Right lobe of liver (tissue), 6 donors: ENCODE results near the gene CCNL1. TPM values are rescaled to one million over a fixed set of nuclear protein-coding genes. Genes with fewer than 3 reads are reported as not detected.

Experiments
- ATAC-seq, 4 donors: fragments of 200-7000 bp; cut with Tn5 transposase; one replicate each; pipeline ENCODE4 v1.9.1; 2020; ENCODE audit warnings: mild to moderate bottlenecking in 4 of 4, moderate library complexity in 4 of 4
- DNase-seq, 3 donors: peaks; one replicate each; pipeline ENCODE4 v3.0.0-alpha.2; 2020
- H3K27ac ChIP-seq, 3 donors: fragments of 200-600 bp; one replicate each; pipeline ENCODE4 v1.8.0; 2022
- H3K27me3 ChIP-seq, 2 donors: fragments of 200-600 bp; one replicate each; pipeline ENCODE4 v1.8.0; 2022
- H3K36me3 ChIP-seq, 4 donors: fragments of 200-600 bp; sonication (generic) in 1 of 4; one replicate each; pipeline versions ENCODE4 v1.5.1 to v1.8.0; 2017 to 2022; ENCODE audit warnings: control low read depth in 1 of 4
- H3K4me1 ChIP-seq, 4 donors: fragments of 200-600 bp; sonication (generic) in 1 of 4; one replicate each; pipeline versions ENCODE4 v1.5.1 to v1.8.0; 2017 to 2022; ENCODE audit warnings: control low read depth in 1 of 4
- H3K4me3 ChIP-seq, 3 donors: fragments of 200-600 bp; one replicate each; pipeline ENCODE4 v1.8.0; 2022
- H3K9me3 ChIP-seq, 4 donors: fragments of 200-600 bp; sonication (generic) in 1 of 4; one replicate each; pipeline versions ENCODE4 v1.5.1 to v1.8.0; 2017 to 2022; ENCODE audit warnings: control low read depth in 1 of 4
- POLR2A ChIP-seq: fragments of 450-650 bp; IDR thresholded peaks from one replicate; pipeline ENCODE4 v1.6.1; 2017; ENCODE audit warnings: antibody characterized with exemption, mild to moderate bottlenecking
- WGBS: methylation state at CpG from one replicate; pipeline ENCODE4 v1.1.6; 2018; ENCODE audit warnings: low coverage, low lambda C conversion rate; ENCODE audit not compliant: insufficient coverage; ENCODE audit errors: missing lambda C conversion rate; 5-methylcytosine and 5-hydroxymethylcytosine counted together
- intact Hi-C, 2 donors: fragments of 100-400 bp; cut with DNase I; formaldehyde crosslinking; loops; one replicate each; pipeline versions ENCODE4 v1.11.2 to v1.14.1; 2022
- total RNA-seq, 6 experiments: library from RNA; depleted of rRNA in 2 of 6; stranded (reverse); fragments of >200 nt in 2 of 6; fragmentation: NEBNext Ultra II Directional in 3 of 6; extraction: Animal tissue kit (Norgen Biotek cat#: 25700) in 3 of 6; gene quantifications; one replicate each; pipeline versions ENCODE4 v1.1.0 to v1.2.4, GENCODE V29; 2016 to 2023
- TF ChIP-seq, protein P1 (sequence below), 4 donors: fragments of 200-600 bp in 3 of 4; fragments of 450-650 bp in 1 of 4; IDR thresholded peaks; one replicate each; pipeline versions ENCODE4 v1.5.1 to v1.8.0; 2016 to 2022; ENCODE audit warnings: antibody characterized with exemption in 4 of 4, mild to moderate bottlenecking in 2 of 4
- donor health status: DM: no; HTN: yes; CAD: no.
- donor health status: DM: no; HTN: no; CAD: no.
- donor health status: DM: no; HTN: no; CAD: no.
- donor health status: DM: no; HTN: yes; CAD: no.
- donor health status: DM: no; HTN: yes; CAD: no.

CCNL1 gene
- total RNA-seq, 6 experiments from 2014 or later, result 34.0 to 153 (median 78.5) TPM

DNA sequence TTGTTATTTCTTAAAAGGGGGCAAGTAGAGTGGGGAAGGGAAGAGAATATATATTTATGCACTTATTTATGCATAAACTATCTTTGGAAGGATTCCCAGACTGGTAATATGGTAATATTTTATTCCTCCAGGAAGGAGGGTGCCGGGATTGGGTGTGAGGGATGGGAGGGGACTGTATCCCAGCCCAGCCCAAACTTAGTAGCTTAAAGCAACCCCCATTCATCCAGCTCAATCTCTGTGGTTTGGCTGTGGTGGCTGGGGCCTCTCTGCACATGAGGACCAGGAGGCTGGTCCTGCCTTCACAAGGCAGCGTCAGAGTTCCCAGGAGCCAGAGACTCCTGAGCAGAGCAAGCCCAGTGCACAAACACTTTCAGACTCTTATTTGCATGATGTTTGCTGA is 48.4 kb downstream of the CCNL1 start:
- peaks cover 0 to 11% (median 0%) of the 10 kb centered on the region in 4 donors for H3K4me1 ChIP-seq
- TF ChIP-seq POLR2A, result no peak
- TF ChIP-seq, protein P1, sequence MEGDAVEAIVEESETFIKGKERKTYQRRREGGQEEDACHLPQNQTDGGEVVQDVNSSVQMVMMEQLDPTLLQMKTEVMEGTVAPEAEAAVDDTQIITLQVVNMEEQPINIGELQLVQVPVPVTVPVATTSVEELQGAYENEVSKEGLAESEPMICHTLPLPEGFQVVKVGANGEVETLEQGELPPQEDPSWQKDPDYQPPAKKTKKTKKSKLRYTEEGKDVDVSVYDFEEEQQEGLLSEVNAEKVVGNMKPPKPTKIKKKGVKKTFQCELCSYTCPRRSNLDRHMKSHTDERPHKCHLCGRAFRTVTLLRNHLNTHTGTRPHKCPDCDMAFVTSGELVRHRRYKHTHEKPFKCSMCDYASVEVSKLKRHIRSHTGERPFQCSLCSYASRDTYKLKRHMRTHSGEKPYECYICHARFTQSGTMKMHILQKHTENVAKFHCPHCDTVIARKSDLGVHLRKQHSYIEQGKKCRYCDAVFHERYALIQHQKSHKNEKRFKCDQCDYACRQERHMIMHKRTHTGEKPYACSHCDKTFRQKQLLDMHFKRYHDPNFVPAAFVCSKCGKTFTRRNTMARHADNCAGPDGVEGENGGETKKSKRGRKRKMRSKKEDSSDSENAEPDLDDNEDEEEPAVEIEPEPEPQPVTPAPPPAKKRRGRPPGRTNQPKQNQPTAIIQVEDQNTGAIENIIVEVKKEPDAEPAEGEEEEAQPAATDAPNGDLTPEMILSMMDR (IDR thresholded peaks at IDR 0.05), result no peak
- no peak for DNase-seq
- no peaks in the 10 kb centered on the region for H3K36me3 ChIP-seq
- H3K9me3 ChIP-seq, result no peaks in the 10 kb centered on the region
- intact Hi-C loops, result no loop called here
- WGBS, result 50% methylated on average over 1 of the region's 2 CpGs
- no peak overlapping the region for H3K4me3 ChIP-seq
- H3K27me3 ChIP-seq, result no peaks in the 10 kb centered on the region
- no peak overlapping the region for H3K27ac ChIP-seq
- no peak for ATAC-seq

DNA sequence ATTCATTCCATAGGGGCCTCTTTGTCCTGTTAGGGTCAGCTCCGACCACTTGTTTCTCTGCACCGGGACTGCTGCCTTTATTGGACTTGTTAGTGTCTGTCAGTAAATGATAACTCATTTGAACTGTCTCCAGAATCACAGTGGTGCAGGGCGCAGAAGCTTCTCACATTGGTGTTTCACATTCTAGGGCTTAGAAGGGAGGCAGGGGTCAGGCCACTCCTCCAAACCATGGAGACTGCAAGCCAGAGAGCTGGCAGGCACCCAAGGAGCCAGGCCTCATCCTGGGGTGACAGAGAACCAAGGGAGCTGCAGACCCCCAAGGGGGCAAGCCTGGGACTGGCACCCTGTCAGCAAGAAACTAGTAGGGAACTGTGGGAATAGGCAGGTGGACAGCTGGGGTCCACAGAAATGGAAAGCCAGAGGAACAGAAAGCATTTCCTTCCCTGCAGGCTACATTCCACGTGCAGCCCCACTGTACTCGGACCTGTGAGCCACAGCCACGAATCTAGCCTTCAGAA is 49.1 kb downstream of the CCNL1 start:
- 62% methylated on average over 5 of the region's 6 CpGs for WGBS
- no peaks in the 10 kb centered on the region for H3K36me3 ChIP-seq
- intact Hi-C loops, result no loop called here
- H3K4me1 ChIP-seq, result peaks cover 0 to 11% (median 0%) of the 10 kb centered on the region in 4 donors
- H3K27me3 ChIP-seq, result no peaks in the 10 kb centered on the region
- ATAC-seq (peak in 1 of 4 donors; percentile 4), DNase-seq (no peak)
- no peak overlapping the region for H3K4me3 ChIP-seq
- no peaks in the 10 kb centered on the region for H3K9me3 ChIP-seq
- H3K27ac ChIP-seq, result no peak overlapping the region
- TF ChIP-seq, protein P1 (IDR thresholded peaks at IDR 0.05), result no peak
- no peak for TF ChIP-seq POLR2A

DNA sequence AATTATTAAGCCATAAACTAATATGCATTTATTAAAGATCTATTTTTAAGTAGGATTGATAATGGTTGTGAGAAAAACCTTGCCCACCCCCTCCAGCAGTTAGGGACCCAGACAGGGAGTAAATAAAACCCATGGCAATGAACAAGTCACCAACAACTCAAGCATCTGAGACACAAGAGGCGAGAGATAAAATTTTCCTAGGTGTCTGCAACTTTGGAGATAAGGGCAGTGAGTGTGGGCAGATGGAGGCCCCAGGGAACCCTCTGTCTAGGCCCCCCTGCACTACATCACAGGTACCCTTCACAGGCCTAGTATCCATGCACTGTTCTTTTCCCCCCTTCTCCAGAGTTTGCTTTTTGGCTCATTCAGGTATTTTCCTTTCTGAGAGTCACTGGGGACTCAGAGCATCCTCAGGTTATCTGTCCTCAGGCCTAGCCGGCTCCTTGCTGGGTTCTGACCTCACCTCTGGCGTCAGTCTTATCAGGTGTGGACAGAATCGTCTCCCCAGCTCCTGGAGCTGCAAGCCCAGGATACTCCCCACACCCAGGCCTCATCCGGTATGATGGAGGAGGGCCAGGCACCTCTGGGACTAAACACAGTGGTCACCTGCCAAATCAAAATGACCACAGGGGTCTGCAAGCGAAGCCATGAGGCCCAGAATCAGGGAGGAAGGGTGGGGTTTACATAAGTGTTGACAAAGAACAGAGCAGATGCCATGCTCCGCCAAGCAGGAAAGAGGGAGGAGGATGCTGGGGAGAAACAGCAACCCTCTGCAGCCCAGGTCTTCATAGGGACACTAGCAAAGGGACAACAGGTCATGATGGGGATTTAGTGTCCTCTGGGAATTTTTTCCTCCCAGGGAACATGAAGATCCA is 50.4 kb downstream of the CCNL1 start:
- H3K4me3 ChIP-seq, result no peak overlapping the region
- H3K36me3 ChIP-seq, result no peaks in the 10 kb centered on the region
- intact Hi-C loops, result no loop called here
- H3K9me3 ChIP-seq, result no peaks in the 10 kb centered on the region
- no peak overlapping the region for H3K27ac ChIP-seq
- peaks cover 0 to 11% (median 0%) of the 10 kb centered on the region in 4 donors for H3K4me1 ChIP-seq
- DNase-seq (no peak), ATAC-seq (peak in 1 of 4 donors; percentile 7)
- no peaks in the 10 kb centered on the region for H3K27me3 ChIP-seq
- WGBS, result 82% methylated on average over 7 of the region's 7 CpGs
- TF ChIP-seq POLR2A, result no peak
- TF ChIP-seq, protein P1 (IDR thresholded peaks at IDR 0.05), result no peak

DNA sequence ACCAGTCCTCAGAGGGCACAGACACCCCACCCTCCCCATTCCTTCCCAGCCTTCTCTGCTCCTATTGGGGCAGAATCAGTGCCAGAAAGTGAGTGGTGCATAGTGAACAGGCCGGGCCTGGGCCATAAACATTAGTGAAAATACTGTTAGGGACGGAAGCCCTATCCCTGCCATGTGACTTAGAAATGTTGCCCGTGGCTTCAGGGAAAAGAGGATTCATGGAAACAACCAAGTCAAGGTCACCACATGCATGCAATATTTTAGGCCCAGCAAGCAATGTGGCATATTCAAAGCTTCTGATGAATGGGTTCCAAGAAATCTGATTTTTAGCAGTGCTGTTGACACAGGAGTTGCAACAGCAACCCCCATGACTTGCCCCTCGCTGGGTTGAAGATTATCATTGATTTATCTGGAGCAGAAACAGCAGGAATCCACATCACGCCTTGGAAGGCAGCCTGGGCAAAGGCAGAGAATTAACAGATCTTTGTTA is 52.3 kb downstream of the CCNL1 start:
- ATAC-seq, result peak in 2 of 4 donors; percentile 57 to 63
- Histone ChIP-seq H3K27ac (no peak overlapping the region), H3K36me3 (no peaks in the 10 kb centered on the region), H3K4me1 (peaks cover 0 to 11% (median 0%) of the 10 kb centered on the region in 4 donors), H3K4me3 (no peak overlapping the region), H3K27me3 (no peaks in the 10 kb centered on the region), H3K9me3 (no peaks in the 10 kb centered on the region)
- TF ChIP-seq, protein P1 (IDR thresholded peaks at IDR 0.05), result no peak
- no peak for TF ChIP-seq POLR2A
- intact Hi-C loops, result no loop called here
- DNase-seq, result no peak
- 25% methylated on average over 5 of the region's 5 CpGs for WGBS
